HG03103 (cell line): ENCODE results near the gene NOTCH4.

Experiments used
- ATAC-seq: cut with Tn5 transposase; IDR thresholded peaks from one replicate; pipeline ENCODE4 v1.9.1; 2021; ENCODE audit warnings: low read depth; ENCODE audit not compliant: unreplicated experiment

The NOTCH4 gene

GRCh38 chr6:32183030-32183429 lies 40.8 kb downstream of the NOTCH4 start:
- no peak for ATAC-seq

GRCh38 chr6:32182555-32182981 lies 41.3 kb downstream of the NOTCH4 start:
- no peak for ATAC-seq

DNA sequence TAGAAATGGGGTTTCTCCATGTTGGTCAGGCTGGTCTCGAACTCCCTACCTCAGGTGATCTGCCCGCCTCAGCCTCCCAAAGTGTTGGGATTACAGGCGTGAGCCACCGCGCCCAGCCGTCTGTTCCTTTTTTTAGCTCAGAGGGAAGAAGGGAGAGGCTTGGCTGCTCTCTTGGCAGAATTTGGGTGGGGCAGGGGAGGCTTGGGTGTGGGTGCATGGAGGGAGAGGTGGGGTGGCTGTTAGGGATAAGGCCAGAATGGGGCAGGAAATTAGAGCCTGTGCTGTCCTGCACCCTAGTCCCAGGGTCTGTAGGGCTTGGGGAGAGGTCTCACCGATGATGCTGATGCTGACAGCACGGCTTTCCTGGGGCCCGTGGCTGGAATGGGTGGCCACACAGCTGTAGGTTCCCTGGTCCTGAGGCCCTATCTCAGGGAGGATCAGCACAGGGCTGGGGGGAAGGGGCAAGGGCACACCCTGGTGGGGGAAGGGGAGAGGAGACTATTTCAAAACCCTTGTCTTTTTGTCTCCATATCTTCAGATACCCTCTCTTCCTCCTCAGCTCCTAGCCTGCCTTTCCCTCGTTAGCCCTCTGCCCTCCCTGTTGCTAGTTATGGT lies 41.8 kb downstream of the NOTCH4 start:
- ATAC-seq: no peak

DNA sequence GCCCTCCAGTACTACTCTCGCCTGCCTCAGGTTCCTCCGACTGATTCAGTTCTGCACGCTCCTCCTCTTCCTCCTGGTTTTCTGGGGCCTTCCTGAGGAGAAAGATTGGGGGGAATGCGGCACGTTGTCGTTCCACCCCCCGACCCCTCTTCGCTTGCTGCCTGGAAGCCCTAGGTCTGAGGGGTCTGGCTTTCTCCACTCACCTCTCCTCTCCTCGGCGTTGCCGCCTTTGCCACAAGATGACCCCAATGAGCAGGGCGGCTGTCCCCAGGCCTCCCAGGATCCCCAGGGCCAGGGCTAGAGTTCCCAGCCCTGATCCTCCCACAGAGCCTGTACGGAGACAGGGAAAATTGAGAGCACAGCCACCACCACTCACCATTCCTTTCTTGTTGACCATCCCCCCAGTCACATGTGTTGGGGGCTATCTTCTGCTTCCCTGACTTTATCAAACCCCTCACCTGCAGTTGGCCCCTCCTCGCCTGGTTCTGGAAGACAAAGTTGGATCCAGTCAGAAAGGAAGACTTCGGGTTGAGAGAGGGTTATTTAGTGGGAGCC lies 42.6 kb downstream of the NOTCH4 start:
- no peak for ATAC-seq

DNA sequence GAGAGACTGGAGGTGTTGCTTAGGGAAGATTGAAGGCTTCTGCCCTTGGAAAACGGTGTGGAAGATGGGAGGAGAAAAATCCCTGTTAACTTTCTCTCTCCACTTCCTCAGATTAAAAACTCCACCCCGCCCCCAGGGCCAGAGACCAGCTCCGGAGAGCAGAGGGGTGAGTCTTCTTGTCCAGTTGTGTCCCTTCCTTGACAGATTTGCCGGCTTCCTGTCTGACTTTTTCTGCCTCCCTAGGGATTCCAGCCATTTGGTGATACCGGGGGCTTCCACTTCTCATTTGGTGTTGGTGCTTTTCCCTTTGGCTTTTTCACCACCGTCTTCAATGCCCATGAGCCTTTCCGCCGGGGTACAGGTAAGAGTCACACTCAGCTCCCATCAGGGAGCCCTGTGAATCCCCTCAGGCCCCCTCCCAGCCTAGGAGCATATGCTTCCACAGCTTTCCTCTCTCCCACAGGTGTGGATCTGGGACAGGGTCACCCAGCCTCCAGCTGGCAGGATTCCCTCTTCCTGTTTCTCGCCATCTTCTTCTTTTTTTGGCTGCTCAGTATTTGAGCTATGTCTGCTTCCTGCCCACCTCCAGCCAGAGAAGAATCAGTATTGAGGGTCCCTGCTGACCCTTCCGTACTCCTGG lies 44.0 kb downstream of the NOTCH4 start:
- ATAC-seq: no peak

GRCh38 chr6:32178547-32179440 lies 45.1 kb downstream of the NOTCH4 start:
- no peak for ATAC-seq

- ATAC-seq: peak; percentile 67
Observed at GRCh38 chr6:32177788-32178546, 45.9 kb downstream of the NOTCH4 start, which contains the start of gene RNF5. Gene RNF5 (plus strand): TSS chr6:32178405. CDS start chr6:32178512, 107 bp downstream.

DNA sequence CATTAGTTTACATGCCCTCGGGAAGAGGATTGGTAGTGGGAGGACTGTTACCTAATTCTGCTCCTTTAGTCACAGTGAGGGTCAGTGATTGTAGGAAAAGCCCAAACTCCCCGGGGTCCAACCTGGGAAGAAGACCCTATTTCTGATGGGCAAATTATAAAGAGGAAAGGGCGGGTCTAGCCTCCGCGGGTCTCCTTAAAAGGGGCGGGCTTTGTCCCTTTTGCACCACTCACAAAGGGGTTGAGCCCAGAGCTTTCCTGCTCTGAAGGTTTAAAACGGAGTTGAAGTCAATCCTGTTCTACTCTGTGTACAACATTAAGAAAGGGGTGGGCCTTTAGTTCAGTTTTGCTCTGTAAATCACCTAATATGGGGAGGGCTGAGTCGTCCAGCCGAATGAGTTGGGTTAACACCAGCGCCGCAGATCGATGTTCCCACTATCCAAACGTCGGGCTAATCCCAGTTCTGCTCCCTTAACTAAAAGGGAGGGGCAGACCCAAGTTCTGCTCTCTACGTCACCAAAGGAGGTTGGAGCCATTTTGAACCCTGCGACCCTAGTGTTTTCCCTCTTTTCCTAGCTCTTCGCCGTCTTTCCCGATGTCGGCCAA lies 46.6 kb downstream of the NOTCH4 start:
- ATAC-seq: peak; percentile 13

- ATAC-seq: no peak
Observed at GRCh38 chr6:32176476-32177182, 47.2 kb downstream of the NOTCH4 start.

GRCh38 chr6:32175711-32176475 lies 48.0 kb downstream of the NOTCH4 start, which contains the start of gene AGPAT1:
Gene AGPAT1 (minus strand): TSS chr6:32176084. CDS start chr6:32171496, 4,588 bp downstream.
- peak; percentile 39 for ATAC-seq

- no peak for ATAC-seq
Observed at GRCh38 chr6:32175322-32175710, 48.6 kb downstream of the NOTCH4 start.

DNA sequence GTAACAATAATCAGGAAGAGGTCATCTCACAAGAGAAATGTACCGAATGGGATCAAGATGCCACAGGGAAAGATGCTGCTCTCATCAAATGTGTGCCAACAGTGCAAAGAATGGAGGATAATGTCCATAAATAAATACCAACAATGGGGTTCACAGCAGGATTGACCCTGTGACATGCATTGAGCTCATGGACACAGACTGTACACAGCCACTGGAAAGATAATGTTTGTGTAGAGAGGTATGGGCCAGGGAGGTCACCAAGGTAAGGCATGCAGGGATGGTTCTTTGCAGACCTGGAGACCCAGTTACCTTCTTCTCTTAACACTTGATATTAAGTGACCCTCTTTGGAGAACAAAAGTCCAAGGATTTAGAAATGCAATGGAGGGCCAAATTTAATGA lies 49.5 kb downstream of the NOTCH4 start:
- no peak for ATAC-seq

GRCh38 chr6:32173051-32173727 lies 50.7 kb downstream of the NOTCH4 start:
- ATAC-seq: no peak

- no peak for ATAC-seq
Observed at GRCh38 chr6:32171234-32171633, 52.6 kb downstream of the NOTCH4 start.

DNA sequence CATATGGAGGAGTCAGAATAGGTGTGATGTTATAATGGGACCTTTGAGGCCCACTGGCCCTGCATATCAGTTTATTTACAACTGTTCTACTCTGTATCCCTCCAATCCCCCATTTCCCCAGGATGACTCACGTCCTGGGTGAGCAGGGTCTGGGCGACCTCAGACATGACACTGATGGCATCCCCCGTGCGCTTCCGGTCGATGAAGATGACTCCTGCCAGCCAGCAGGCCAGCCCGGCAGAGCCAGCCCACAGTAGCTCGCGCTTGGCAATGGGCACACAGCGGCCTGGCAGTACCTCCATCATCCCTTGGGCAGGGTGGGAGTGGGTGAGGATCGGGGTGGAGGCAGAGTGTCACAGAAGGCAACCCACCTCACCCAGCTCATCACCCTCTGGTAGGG lies 53.6 kb downstream of the NOTCH4 start:
- no peak for ATAC-seq

- no peak for ATAC-seq
Observed at GRCh38 chr6:32168807-32169591, 54.9 kb downstream of the NOTCH4 start.

GRCh38 chr6:32168350-32168749 lies 55.5 kb downstream of the NOTCH4 start:
- no peak for ATAC-seq
